Stimulated activated CD8-positive, alpha-beta memory T cell treated with anti-CD3 and anti-CD28 coated beads, Interleukin-4, amount 100 ng/mL, for 48 hours (primary cell): ENCODE data around the gene NAV3.

Experiments
- DNase-seq: peaks from one replicate; pipeline ENCODE4 v3.0.0-alpha.2; 2020

The NAV3 gene

DNA sequence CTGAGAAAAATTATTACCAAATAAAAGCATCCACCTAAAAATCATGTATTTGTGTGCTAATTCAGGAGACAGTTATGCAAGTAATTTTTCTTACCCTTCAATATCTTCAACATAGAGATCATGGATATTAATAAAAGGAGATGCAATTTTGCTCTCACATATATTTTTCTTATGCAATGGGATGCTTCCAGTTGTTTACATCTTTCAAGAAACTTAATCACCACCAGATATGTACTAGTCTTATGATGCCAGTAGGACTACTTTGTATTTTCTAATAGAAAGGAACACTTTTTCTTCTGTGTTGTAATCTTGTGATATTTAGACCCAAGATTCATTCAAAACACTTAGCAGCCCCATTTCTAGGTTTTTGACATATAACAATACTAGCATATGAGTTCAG, 107.6 kb downstream of the NAV3 start:
- DNase-seq: no peak

GRCh38 chr12:77940011-77940423, 109.3 kb downstream of the NAV3 start:
- DNase-seq: no peak

- no peak for DNase-seq
Observed at GRCh38 chr12:77940567-77940966, 109.9 kb downstream of the NAV3 start.

DNA sequence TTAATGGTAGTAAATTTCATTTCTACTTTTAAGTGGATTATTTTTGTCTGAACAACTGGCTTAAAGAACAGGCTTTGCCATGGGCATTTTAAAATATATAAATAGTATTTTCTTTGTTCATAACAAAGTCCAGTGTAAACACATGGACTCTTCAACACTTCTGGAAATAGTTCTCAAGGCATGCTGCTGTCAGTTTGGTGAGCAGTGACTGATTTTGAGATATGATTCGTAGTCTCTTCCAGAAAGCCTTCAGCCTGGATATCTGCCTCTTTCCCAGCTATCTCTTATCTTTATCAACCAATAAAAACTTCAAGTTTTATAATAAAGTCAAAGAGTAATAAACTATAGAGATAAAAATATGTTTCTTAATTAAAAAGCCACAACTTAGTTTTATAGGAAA, 110.7 kb downstream of the NAV3 start:
- DNase-seq: no peak

GRCh38 chr12:77943466-77943865, 112.8 kb downstream of the NAV3 start:
- DNase-seq: no peak

GRCh38 chr12:77946541-77947061, 115.9 kb downstream of the NAV3 start:
- no peak for DNase-seq

GRCh38 chr12:77947330-77947729, 116.6 kb downstream of the NAV3 start:
- DNase-seq: no peak

DNA sequence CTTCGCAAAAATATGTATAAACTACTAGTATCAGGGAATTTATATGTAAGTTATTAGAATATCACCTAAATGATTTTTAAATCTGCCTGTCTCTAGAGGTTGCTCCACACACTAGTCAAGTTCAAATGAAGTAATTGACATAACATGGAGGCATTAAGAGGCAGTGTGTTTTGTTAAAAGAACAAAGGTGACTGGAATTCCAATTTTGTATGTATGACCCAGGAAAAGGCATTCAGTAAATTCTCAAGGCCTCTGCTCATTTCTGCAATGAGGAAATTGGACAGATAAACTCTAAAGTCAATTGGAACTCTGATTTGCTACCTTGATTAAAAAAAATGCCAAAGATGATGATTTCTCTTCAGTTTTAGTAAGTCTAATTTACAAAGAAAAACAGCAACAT, 117.1 kb downstream of the NAV3 start:
- no peak for DNase-seq

DNA sequence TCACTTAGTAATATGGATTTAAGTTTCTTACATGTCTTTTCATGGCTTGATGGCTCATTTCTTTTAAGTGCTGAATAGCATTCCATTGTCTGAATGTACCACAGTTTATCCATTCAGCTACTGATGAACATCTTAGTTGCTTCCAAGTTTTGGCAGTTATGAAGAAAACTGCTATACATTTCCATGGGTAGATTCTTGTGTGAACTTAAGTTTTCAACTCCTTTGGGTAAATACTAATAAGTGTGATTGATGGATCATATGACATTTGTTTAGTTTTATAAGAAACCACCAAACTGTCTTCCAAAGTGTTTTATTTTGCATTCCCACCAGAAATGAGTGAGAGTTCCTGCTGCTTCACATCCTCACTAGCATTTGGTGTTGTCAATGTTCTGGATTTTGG, 119.2 kb downstream of the NAV3 start:
- no peak for DNase-seq

DNA sequence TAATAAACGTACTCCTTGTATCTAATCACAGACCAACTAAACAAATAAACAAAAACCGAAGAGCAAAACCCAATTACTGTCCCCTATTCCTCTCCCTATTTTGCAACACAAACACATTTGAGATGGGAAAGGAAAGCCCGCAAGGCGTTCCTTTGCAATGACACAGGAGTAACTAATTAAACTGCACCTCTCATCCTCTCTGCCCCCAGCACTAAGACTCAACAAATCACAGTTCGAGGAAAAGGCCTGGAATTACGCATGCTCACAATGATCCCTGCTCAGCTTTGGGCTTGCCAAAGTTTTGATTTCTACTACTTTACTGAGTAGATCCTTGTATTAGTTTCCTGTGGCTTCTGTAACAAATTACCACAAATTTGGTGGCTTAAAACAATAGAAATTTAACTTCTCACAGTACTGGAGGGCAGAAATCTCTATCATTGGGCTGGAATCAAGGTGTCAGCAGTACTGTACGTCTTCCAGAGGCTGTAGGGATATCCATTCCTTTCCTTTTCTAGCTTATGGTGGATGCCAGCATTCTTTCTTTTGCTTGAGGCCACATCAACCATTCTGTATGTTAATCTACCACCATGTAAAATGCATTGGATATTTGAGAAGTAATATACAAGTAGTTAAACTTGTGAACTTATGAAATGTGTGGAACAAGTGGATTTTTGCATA, 123.0 kb downstream of the NAV3 start:
- no peak for DNase-seq

- DNase-seq: no peak
Observed at GRCh38 chr12:77954206-77954555, 123.5 kb downstream of the NAV3 start.

- no peak for DNase-seq
Observed at GRCh38 chr12:77957062-77957461, 126.4 kb downstream of the NAV3 start.

DNA sequence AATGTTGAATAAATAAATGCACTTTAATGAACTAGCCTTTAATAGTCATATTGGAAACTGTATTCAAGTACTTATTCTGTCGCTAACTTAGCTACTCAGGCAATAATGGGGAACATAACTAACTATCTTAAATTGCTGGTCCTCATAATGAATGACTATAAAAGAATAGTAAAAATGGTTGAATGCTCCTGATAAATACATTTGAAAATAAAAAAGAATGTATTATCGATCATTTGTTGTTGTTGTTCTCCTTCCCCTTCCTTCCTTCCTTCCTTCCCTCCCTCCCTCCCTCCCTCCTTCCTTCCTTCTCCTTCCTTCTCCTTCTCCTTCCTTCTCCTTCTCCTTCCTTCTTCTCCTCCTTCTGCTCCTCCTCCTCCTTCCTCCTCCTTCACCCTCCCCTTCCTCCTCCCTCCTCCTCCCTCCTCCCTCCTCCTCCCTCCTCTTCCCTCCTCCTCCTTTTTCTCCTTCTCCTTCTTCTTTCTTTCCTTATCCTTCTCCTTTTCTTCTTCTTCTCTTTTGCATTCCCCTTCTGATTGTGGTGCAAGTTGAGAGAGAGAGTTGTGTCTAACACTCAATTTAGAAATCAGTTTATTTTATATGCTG, 133.0 kb downstream of the NAV3 start:
- DNase-seq: no peak

- DNase-seq: no peak
Observed at GRCh38 chr12:77965790-77966189, 135.1 kb downstream of the NAV3 start.

- DNase-seq: no peak
Observed at GRCh38 chr12:77968021-77968420, 137.3 kb downstream of the NAV3 start.

DNA sequence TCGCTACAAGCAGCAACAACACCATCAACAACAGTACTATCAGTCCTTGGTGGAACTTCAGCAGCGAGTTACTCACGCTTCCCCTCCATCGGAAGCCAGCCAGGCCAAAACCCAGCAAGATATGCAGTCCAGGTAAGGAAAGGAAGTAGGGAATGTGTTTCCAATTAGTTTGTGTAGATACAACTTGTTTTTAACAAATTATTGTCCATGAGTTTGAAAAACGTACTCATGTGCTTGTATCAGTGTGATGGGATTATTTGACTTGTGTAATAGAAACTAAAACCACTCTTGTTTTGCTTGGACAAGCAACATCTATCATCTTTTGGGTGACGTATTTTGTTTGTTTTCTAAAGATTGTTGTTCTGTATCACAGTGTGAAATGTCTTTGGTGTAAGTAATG, 137.9 kb downstream of the NAV3 start:
- no peak for DNase-seq

- DNase-seq: no peak
Observed at GRCh38 chr12:77973579-77973978, 142.9 kb downstream of the NAV3 start.

GRCh38 chr12:77974645-77975044, 144.0 kb downstream of the NAV3 start:
- DNase-seq: no peak

DNA sequence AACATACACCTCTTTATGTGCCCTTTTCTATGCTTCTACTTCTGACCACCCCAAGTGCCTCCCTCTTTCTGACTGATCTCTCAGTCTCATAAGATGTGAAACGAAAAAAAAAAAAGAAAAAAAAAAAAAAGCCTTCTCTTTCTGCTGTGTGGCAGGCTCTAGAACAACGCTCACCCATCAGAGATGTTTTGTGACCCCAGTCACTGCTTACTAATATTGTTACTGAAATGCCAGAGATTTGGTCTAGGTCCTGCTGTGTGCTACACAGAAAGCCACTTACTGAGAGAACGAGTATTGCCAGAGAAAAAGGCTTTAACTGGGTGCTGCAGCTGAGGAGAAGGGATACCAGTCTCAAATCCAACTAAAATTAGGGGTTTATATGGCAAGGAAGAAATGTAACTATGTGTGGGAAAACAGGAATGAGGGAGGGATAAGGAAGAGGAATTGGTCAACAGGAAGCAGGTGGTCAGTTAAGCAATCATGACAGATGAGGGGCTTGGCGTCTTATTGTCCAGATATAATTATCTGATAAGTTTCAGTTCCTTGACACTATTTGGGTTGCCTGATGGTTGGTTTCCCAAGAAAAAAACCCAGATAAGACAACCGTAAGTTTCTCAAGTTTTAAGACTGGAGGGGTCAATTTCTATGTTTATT, 149.0 kb downstream of the NAV3 start:
- DNase-seq: no peak

- DNase-seq: no peak
Observed at GRCh38 chr12:77980782-77981181, 150.1 kb downstream of the NAV3 start.

- no peak for DNase-seq
Observed at GRCh38 chr12:77983859-77984258, 153.2 kb downstream of the NAV3 start.

DNA sequence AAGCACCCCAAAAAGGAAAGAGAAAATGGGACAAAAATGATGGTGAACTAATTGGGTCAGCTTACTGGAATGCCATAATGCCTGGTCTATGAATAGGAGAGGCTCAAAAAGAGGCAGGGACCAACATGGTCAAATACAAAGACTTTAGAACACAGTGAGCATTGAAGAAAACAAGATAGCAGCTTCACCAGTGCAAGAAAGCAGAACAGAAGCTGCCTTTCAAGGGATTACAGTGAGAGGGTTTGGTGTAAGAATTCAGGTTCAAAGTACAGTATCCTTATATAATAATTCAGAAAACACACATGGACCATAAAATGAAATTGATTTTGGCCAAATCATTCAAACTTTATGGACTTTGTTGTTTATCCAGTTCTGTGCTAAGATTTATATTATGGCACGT, 162.1 kb downstream of the NAV3 start:
- no peak for DNase-seq

DNA sequence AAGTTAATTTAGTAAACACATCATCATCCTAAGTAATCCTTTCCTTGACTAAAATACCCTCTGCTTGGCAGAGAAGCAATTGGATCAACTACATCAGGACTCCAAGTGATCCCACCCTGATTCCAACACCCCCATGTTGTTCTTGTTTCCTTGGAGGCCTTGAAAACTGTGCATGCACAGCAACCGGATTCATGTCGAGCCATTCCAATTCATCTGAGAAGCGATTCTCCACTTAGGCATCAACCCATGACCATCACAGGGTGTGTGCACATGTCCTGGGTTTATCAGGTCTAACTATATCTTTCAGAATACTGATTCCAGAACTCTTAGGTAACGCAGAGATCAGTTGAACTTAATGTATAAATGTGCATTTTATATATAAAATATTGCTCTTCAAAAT, 163.0 kb downstream of the NAV3 start:
- DNase-seq: no peak

DNA sequence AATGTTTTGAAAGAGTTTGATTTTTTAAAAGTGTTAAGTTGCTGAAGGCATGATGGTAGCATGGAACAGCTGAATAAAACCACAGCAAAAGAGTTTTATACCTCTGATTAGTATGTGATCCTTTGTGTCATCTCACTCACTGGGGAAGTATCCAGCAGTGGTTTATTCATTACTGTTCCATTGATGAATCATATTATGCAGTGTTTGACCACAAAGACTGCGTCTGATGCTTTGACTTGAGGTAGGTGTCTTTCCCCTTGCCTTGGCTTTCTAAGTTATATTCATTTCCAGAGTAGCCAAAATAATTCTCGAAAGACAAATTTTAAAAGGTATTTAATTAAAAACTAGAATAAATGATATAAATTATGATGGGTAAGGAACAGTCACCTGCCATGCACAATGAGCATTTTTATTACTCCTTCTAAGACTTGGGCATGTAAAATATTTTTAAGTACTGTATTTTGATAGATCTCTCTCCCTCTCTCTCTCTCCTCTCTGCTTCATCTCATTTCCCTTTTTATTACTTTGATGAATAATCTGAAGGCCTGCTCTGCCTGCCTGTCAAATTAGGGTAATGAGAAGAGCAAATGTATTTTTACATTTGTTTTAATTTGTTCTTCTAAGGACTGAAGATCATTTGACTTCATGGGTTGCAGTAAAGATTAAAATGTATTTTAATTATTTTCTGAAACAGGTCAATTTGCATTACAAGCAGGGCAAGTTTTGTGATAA, 164.9 kb downstream of the NAV3 start:
- DNase-seq: no peak
